LNCAP (cell line): ENCODE results near the gene GNG7.

ENCODE experiments used
- CTCF ChIP-seq: fragments of 450-650 bp; IDR thresholded peaks from 2 replicates; pipeline ENCODE4 v1.5.1; 2017; ENCODE audit warnings: mild to moderate bottlenecking

GNG7 gene

GRCh38 chr19:2731181-2731995 is 28.9 kb upstream of the GNG7 start:
- no peak for TF ChIP-seq CTCF

GRCh38 chr19:2729943-2730818 is 27.7 kb upstream of the GNG7 start:
- no peak for TF ChIP-seq CTCF

GRCh38 chr19:2728783-2729387 is 26.4 kb upstream of the GNG7 start:
- no peak for TF ChIP-seq CTCF

GRCh38 chr19:2727640-2727944 is 25.1 kb upstream of the GNG7 start:
- TF ChIP-seq CTCF, result no peak

- TF ChIP-seq CTCF, result no peak
Observed at GRCh38 chr19:2726904-2727639, 24.6 kb upstream of the GNG7 start.

- no peak for TF ChIP-seq CTCF
Observed at GRCh38 chr19:2726160-2726855, 23.8 kb upstream of the GNG7 start.
